Stomach (tissue), 4 donors: ENCODE data around the gene STAU1.
"Not testable (repeated sequence)": the region's sequence is repeated elsewhere in the genome, so short reads cannot be mapped to it uniquely, and the experiment has no call there.

Source experiments
- CTCF ChIP-seq, 7 experiments: fragments of 450-650 bp in 4 of 7; fragments of 200-600 bp in 3 of 7; sonication (generic) in 3 of 7; IDR thresholded peaks; one replicate each; pipeline ENCODE4 v1.5.1; 2016 to 2019; ENCODE audit warnings: antibody characterized with exemption in 7 of 7, control low read depth in 2 of 7, mild to moderate bottlenecking in 1 of 7
- EP300 ChIP-seq: sonication (generic); formaldehyde crosslinking; IDR thresholded peaks from one replicate; pipeline ENCODE4 v1.6.1; 2017; ENCODE audit warnings: antibody characterized with exemption
- POLR2A ChIP-seq, 4 donors: fragments of 450-650 bp; IDR thresholded peaks; one replicate each; pipeline ENCODE4 v1.6.1; 2016; ENCODE audit warnings: antibody characterized with exemption in 4 of 4, control low read depth in 2 of 4, mild to moderate bottlenecking in 1 of 4, moderate library complexity in 1 of 4
- POLR2AphosphoS5 ChIP-seq, 3 donors: sonication (generic); formaldehyde crosslinking; IDR thresholded peaks; one replicate each; pipeline ENCODE4 v1.6.1; 2016; ENCODE audit warnings: antibody characterized with exemption in 3 of 3

DNA sequence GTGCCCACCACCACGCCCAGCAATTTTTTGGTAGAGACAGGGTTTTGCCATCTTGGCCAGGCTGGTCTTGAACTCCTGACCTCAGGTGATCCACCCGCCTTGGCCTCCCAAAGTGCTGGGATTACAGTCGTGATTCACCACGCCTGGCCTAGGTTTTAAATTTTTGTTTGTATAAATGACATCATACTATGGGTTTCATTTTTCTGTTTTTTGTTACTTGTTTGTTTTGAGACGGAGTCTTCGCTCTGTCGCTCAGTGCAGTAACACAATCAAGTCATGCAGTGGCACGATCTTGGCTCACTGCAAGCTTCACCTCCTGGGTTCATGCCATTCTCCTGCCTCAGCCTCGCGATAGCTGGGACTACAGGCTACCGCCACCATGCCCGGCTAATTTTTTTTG is 105.8 kb downstream of the STAU1 start:
- TF ChIP-seq CTCF (IDR thresholded peaks at IDR 0.05); POLR2AphosphoS5 (IDR thresholded peaks at IDR 0.05); EP300; POLR2A (IDR thresholded peaks at IDR 0.05): not testable (repeated sequence)
